SK-N-MC (cell line): ENCODE measurements around the gene ADGRL3.

ENCODE experiments used
- EZH2 ChIP-seq: fragments of 200-600 bp; sonication (generic); IDR thresholded peaks from one replicate; pipeline ENCODE4 v1.6.1; 2017; ENCODE audit warnings: antibody characterized with exemption
- FOXP2 ChIP-seq: optimal IDR thresholded peaks from 2 replicates; pipeline ENCODE3; 2011; ENCODE audit warnings: mild to moderate bottlenecking, moderate library complexity; ENCODE audit not compliant: insufficient read depth; ENCODE audit errors: extremely low read length, control extremely low read depth
- POLR2AphosphoS5 ChIP-seq: IDR thresholded peaks from 2 replicates; pipeline ENCODE4 v1.6.1; 2012; ENCODE audit warnings: mild to moderate bottlenecking, low read depth, low read length, borderline replicate concordance

- no peak for TF ChIP-seq POLR2AphosphoS5
- no peak for TF ChIP-seq EZH2
- no peak for TF ChIP-seq FOXP2
Observed at GRCh38 chr4:61762722-61763627, 562.8 kb downstream of the ADGRL3 start.
